ENCODE measurements around the gene GTF3C2. TPM values are rescaled to one million over a fixed set of nuclear protein-coding genes. Genes with fewer than 3 reads are reported as not detected.

GTF3C2 gene
- total RNA-seq, 4 donors from 2014 or later = 25.3 to 45.6 (median 40.5) TPM

- Histone ChIP-seq H3K27ac (no peak overlapping the region), H3K4me1 (peaks cover 26 to 33% of the 10 kb centered on the region in 2 donors), H3K9me3 (no peaks in the 10 kb centered on the region), H3K4me3 (no peak overlapping the region), H3K36me3 (peaks cover 0 to 68% of the 10 kb centered on the region in 2 donors), H3K27me3 (no peaks in the 10 kb centered on the region)
- intact Hi-C loops (cut with DNase I; ENCODE audit: low total_unique reads) (loop anchor here (10.0 kb wide), 1 partner anchor 289 kb away; the partner anchor contains the start of gene KHK), in situ Hi-C loops (cut with MboI; ENCODE audit: low sequenced_read_pairs in 4 of 4) (no loop called here)
- DNase-seq (no peak), ATAC-seq (no peak)
- TF ChIP-seq CTCF (IDR thresholded peaks at IDR 0.05 in 4 of 5, conservative IDR thresholded peaks at IDR 0.05 in 1 of 5) (no peak), POLR2A (IDR thresholded peaks at IDR 0.05) (no peak)
Observed at GRCh38 chr2:27373567-27373966, 17.0 kb upstream of the GTF3C2 start.

- no peaks in the 10 kb centered on the region for H3K9me3 ChIP-seq
- H3K36me3 ChIP-seq = peaks cover 0 to 68% of the 10 kb centered on the region in 2 donors
- ATAC-seq = no peak
- TF ChIP-seq POLR2A (IDR thresholded peaks at IDR 0.05) = no peak
- no peak for TF ChIP-seq CTCF (IDR thresholded peaks at IDR 0.05 in 4 of 5, conservative IDR thresholded peaks at IDR 0.05 in 1 of 5)
- H3K4me1 ChIP-seq = peaks cover 28 to 35% of the 10 kb centered on the region in 2 donors
- H3K27me3 ChIP-seq = no peaks in the 10 kb centered on the region
- intact Hi-C loops (cut with DNase I; ENCODE audit: low total_unique reads) = loop anchor here (10.0 kb wide), 1 partner anchor 288 kb away; the partner anchor contains the start of gene KHK
- no peak overlapping the region for H3K4me3 ChIP-seq
- no peak for DNase-seq
- in situ Hi-C loops (cut with MboI; ENCODE audit: low sequenced_read_pairs in 4 of 4) = no loop called here
- H3K27ac ChIP-seq = peak overlapping the region; percentile 94 to 98 (median 96)
Observed at GRCh38 chr2:27372937-27373336, 16.4 kb upstream of the GTF3C2 start.

GRCh38 chr2:27370816-27371620 is 14.5 kb upstream of the GTF3C2 start:
- intact Hi-C loops (cut with DNase I; ENCODE audit: low total_unique reads) = loop anchor here (1.0 to 10.0 kb wide), 4 partner anchors 9 to 286 kb away; partner anchors contain the start of genes KHK and ZNF513
- ATAC-seq (peak; percentile 26 to 29), DNase-seq (peak in 1 of 2 donors; percentile 28)
- H3K9me3 ChIP-seq = no peaks in the 10 kb centered on the region
- TF ChIP-seq CTCF (IDR thresholded peaks at IDR 0.05 in 4 of 5, conservative IDR thresholded peaks at IDR 0.05 in 1 of 5) (no peak), POLR2A (IDR thresholded peaks at IDR 0.05) (no peak)
- peak overlapping the region; percentile 94 to 100 (median 96) for H3K4me3 ChIP-seq
- peak overlapping the region; percentile 94 to 98 (median 96) for H3K27ac ChIP-seq
- in situ Hi-C loops (cut with MboI; ENCODE audit: low sequenced_read_pairs in 4 of 4) = no loop called here
- H3K4me1 ChIP-seq = peaks cover 28 to 35% of the 10 kb centered on the region in 2 donors
- H3K27me3 ChIP-seq = no peaks in the 10 kb centered on the region
- H3K36me3 ChIP-seq = peaks cover 3 to 68% of the 10 kb centered on the region in 2 donors

- in situ Hi-C loops (cut with MboI; ENCODE audit: low sequenced_read_pairs in 4 of 4) = no loop called here
- Histone ChIP-seq H3K27ac (peak within 1 kb of the TSS; percentile 94 to 98 (median 96)), H3K4me3 (peak within 1 kb of the TSS; percentile 96 to 100 (median 98)), H3K9me3 (no peaks in the 10 kb centered on the region), H3K4me1 (peaks cover 28 to 35% of the 10 kb centered on the region in 2 donors), H3K27me3 (no peaks in the 10 kb centered on the region), H3K36me3 (peaks cover 3 to 68% of the 10 kb centered on the region in 2 donors)
- ATAC-seq = peak; percentile 92 to 93
- intact Hi-C loops (cut with DNase I; ENCODE audit: low total_unique reads) = loop anchor here (1.0 to 10.0 kb wide), 4 partner anchors 10 to 285 kb away; partner anchors contain the start of genes KHK and ZNF513
- DNase-seq = peak; percentile 99
- peak; percentile 68 to 81 for TF ChIP-seq POLR2A (IDR thresholded peaks at IDR 0.05)
- peak; percentile 53 to 81 (median 74) for TF ChIP-seq CTCF (IDR thresholded peaks at IDR 0.05 in 4 of 5, conservative IDR thresholded peaks at IDR 0.05 in 1 of 5)
Observed at GRCh38 chr2:27370026-27370815, 13.7 kb upstream of the GTF3C2 start, which contains the start of the genes EIF2B4 and SNX17. EIF2B4 (minus strand) TSS chr2:27370338; CDS start chr2:27370314, 24 bp downstream. SNX17 (plus strand) TSS chr2:27370616; CDS start chr2:27370744, 128 bp downstream.

Measured in gastrocnemius medialis (tissue), 4 donors.